ENCODE measurements around the gene RNASE12. TPM values are rescaled to one million over a fixed set of nuclear protein-coding genes. Genes with fewer than 3 reads are reported as not detected.
A peak's percentile ranks its signal among the peaks of the same experiment; 100 is the strongest.

The RNASE12 gene
- total RNA-seq, 2 donors from 2014 or later: not detected

DNA sequence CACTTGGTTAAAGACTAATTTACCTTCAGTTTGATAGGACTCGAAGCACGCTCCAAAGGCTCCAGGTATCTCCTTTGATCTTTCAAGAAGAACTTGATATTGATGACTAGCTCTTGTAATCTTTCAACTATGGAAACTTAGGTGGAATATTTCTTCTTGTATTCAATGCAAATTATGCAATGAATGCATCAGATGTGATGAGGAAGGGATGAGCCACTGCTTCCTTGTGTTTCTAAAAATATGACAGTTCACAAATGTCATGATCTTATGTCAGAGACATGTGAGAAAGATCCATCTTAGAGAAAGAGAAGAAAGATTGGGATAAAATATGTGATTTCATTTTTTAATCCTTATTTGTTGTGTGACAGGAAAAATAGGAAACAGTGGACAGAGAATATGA is 40.2 kb downstream of the RNASE12 start:
- DNase-seq: no peak
- Histone ChIP-seq H3K4me1 (ENCODE audit: control insufficient read depth, insufficient read depth, low read length) (peaks cover 7% of the 10 kb centered on the region), H3K9ac (ENCODE audit: extremely low read depth, low read length, poor library complexity, severe bottlenecking) (no peak overlapping the region), H3K36me3 (ENCODE audit: control insufficient read depth, insufficient read depth, low read length) (no peaks in the 10 kb centered on the region), H3K9me3 (ENCODE audit: control insufficient read depth, low read length) (no peaks in the 10 kb centered on the region), H3K27me3 (ENCODE audit: control insufficient read depth, insufficient read depth, low read length, poor library complexity, severe bottlenecking) (no peaks in the 10 kb centered on the region), H3K27ac (ENCODE audit: low read depth, low read length) (no peak overlapping the region), H3K4me3 (ENCODE audit: low read length) (no peak overlapping the region)
- WGBS, 2 experiments (ENCODE audit: insufficient coverage in 1 of 2, insufficient read length in 1 of 2): 100% methylated on average over 2 of the region's 2 CpGs; no CpG with 5 or more reads in 1 of the 2 experiments
- Mint-ChIP-seq H3K27ac (no peak overlapping the region), H3K4me3 (no peak overlapping the region), H3K27me3 (ENCODE audit: insufficient read depth) (no peaks in the 10 kb centered on the region), H3K9me3 (no peaks in the 10 kb centered on the region), H3K4me1 (peaks cover 10% of the 10 kb centered on the region), H3K36me3 (ENCODE audit: low read depth) (no peaks in the 10 kb centered on the region)
- TF ChIP-seq, protein P1, sequence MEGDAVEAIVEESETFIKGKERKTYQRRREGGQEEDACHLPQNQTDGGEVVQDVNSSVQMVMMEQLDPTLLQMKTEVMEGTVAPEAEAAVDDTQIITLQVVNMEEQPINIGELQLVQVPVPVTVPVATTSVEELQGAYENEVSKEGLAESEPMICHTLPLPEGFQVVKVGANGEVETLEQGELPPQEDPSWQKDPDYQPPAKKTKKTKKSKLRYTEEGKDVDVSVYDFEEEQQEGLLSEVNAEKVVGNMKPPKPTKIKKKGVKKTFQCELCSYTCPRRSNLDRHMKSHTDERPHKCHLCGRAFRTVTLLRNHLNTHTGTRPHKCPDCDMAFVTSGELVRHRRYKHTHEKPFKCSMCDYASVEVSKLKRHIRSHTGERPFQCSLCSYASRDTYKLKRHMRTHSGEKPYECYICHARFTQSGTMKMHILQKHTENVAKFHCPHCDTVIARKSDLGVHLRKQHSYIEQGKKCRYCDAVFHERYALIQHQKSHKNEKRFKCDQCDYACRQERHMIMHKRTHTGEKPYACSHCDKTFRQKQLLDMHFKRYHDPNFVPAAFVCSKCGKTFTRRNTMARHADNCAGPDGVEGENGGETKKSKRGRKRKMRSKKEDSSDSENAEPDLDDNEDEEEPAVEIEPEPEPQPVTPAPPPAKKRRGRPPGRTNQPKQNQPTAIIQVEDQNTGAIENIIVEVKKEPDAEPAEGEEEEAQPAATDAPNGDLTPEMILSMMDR (conservative IDR thresholded peaks at IDR 0.05): no peak

DNA sequence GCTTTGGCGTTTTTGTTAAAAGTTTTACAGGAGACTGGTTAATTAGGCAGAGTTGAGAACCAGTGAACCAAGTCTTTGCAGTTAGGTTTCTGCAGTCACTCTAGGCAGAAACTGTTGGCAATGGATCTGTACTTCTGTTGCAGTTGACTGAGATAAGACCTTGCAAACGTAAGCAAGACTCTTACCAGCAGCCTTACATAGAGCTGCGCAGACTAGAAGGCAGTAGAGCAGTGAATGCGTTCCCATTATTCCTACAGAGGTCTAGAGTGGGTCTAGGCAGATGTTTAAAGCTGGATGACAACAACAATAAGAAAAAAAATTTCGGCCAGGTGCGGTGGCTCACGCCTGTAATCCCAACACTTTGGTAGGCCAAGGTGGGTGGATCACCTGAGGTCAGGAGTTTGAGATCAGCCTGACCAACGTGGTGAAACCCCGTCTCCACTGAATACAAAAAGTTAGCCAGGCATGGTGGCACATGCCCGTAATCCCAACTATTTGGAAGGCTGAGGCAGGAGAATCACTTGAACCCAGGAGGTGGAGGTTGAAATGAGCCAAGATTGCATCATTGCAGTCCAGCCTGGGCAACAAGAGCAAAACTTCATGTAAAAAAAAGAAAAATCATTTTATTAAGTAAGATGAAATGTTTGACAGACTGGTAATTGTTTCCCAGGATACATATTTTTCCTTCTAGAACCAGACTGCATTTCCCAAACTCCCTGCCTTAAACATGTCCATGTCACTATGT is 42.6 kb downstream of the RNASE12 start:
- Histone ChIP-seq H3K9me3 (ENCODE audit: control insufficient read depth, low read length) (no peaks in the 10 kb centered on the region), H3K4me3 (ENCODE audit: low read length) (no peak overlapping the region), H3K9ac (ENCODE audit: extremely low read depth, low read length, poor library complexity, severe bottlenecking) (no peak overlapping the region), H3K27ac (ENCODE audit: low read depth, low read length) (no peak overlapping the region), H3K4me1 (ENCODE audit: control insufficient read depth, insufficient read depth, low read length) (peaks cover 7% of the 10 kb centered on the region), H3K36me3 (ENCODE audit: control insufficient read depth, insufficient read depth, low read length) (no peaks in the 10 kb centered on the region), H3K27me3 (ENCODE audit: control insufficient read depth, insufficient read depth, low read length, poor library complexity, severe bottlenecking) (no peaks in the 10 kb centered on the region)
- Mint-ChIP-seq H3K4me3 (no peak overlapping the region), H3K27ac (no peak overlapping the region), H3K36me3 (ENCODE audit: low read depth) (no peaks in the 10 kb centered on the region), H3K9me3 (no peaks in the 10 kb centered on the region), H3K4me1 (peaks cover 10% of the 10 kb centered on the region), H3K27me3 (ENCODE audit: insufficient read depth) (no peaks in the 10 kb centered on the region)
- TF ChIP-seq, protein P1 (conservative IDR thresholded peaks at IDR 0.05): no peak
- WGBS, 2 experiments (ENCODE audit: insufficient coverage in 1 of 2, insufficient read length in 1 of 2): 93 to 96% methylated on average over 10 of the region's 10 CpGs
- DNase-seq: no peak

DNA sequence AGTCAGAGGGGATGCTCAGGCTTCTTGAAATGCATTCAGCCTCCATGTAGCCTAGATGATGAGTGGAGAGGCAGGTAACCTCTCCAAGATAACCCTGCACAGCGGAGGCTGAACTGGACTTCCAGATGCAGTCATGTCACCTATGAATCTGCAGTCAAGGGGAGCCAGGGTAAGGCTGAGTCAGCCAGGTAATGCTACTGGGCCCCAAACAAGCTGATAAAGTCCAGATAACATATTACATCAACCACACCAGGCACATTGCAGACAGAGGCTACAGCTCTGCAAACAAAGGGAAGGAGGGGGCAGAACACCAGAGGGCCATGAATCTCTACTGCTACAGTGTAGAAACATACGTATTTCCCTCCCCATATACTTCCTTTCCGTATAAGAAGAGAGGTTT is 44.3 kb downstream of the RNASE12 start:
- Histone ChIP-seq H3K9me3 (ENCODE audit: control insufficient read depth, low read length) (no peaks in the 10 kb centered on the region), H3K36me3 (ENCODE audit: control insufficient read depth, insufficient read depth, low read length) (no peaks in the 10 kb centered on the region), H3K9ac (ENCODE audit: extremely low read depth, low read length, poor library complexity, severe bottlenecking) (no peak overlapping the region), H3K27me3 (ENCODE audit: control insufficient read depth, insufficient read depth, low read length, poor library complexity, severe bottlenecking) (no peaks in the 10 kb centered on the region), H3K4me1 (ENCODE audit: control insufficient read depth, insufficient read depth, low read length) (peaks cover 7% of the 10 kb centered on the region), H3K27ac (ENCODE audit: low read depth, low read length) (no peak overlapping the region), H3K4me3 (ENCODE audit: low read length) (no peak overlapping the region)
- DNase-seq: no peak
- Mint-ChIP-seq H3K36me3 (ENCODE audit: low read depth) (no peaks in the 10 kb centered on the region), H3K4me3 (no peak overlapping the region), H3K27me3 (ENCODE audit: insufficient read depth) (no peaks in the 10 kb centered on the region), H3K27ac (peak overlapping the region; percentile 54), H3K4me1 (peaks cover 10% of the 10 kb centered on the region), H3K9me3 (no peaks in the 10 kb centered on the region)
- WGBS, 2 experiments (ENCODE audit: insufficient coverage in 1 of 2, insufficient read length in 1 of 2): 90% methylated on average over 2 of the region's 3 CpGs; no CpG with 5 or more reads in 1 of the 2 experiments
- TF ChIP-seq, protein P1 (conservative IDR thresholded peaks at IDR 0.05): no peak

Other genes starting within 250 kb of the RNASE12 start
- gene PARP2, start 247.7 kb downstream of the RNASE12 start, total RNA-seq: 10 to 100 TPM; 36.1 to 63.7 TPM
- gene TEP1, start 177.9 kb downstream of the RNASE12 start, total RNA-seq: 10 to 100 TPM; 33.8 to 34.0 TPM
- gene KLHL33, start 155.2 kb downstream of the RNASE12 start, total RNA-seq: under 1 TPM in 1 of 2 donors, not detected in 1; 0.09 TPM
- gene OSGEP, start 136.6 kb downstream of the RNASE12 start, total RNA-seq: 10 to 100 TPM; 44.3 to 50.7 TPM
- 100 to 1,000 TPM; 228 to 249 TPM for gene APEX1, start 136.2 kb downstream of the RNASE12 start, total RNA-seq
- 10 to 100 TPM; 32.1 to 38.1 TPM for gene PIP4P1, start 129.9 kb downstream of the RNASE12 start, total RNA-seq
- gene PNP, start 122.0 kb downstream of the RNASE12 start, total RNA-seq: 10 to 100 TPM; 52.8 to 59.8 TPM
- 1 to 10 TPM in 1 of 2 donors, under 1 TPM in 1; 0.60 to 1.1 TPM for gene RNASE10, start 85.8 kb downstream of the RNASE12 start, total RNA-seq
- gene RNASE9, start 30.3 kb downstream of the RNASE12 start, total RNA-seq: not detected
- not detected for gene RNASE11, start 3.4 kb downstream of the RNASE12 start, total RNA-seq
- not detected for gene OR6S1, start 50.3 kb upstream of the RNASE12 start, total RNA-seq
- gene RNASE4, start 93.2 kb upstream of the RNASE12 start, total RNA-seq: 1 to 10 TPM in 1 of 2 donors, under 1 TPM in 1; 0.73 to 1.6 TPM
- 1 to 10 TPM; 2.6 to 3.4 TPM for gene ANG, start 97.4 kb upstream of the RNASE12 start, total RNA-seq
- gene EDDM3A, start 154.5 kb upstream of the RNASE12 start, total RNA-seq: not detected
- gene EDDM3B, start 177.0 kb upstream of the RNASE12 start, total RNA-seq: not detected
- gene RNASE6, start 189.9 kb upstream of the RNASE12 start, total RNA-seq: not detected
- gene RNASE1, start 211.5 kb upstream of the RNASE12 start, total RNA-seq: 10 to 100 TPM in 1 of 2 donors, 1 to 10 TPM in 1; 9.9 to 10.7 TPM

Measured in endodermal cell (in vitro differentiated cells).